Testis (tissue), 3 donors: ENCODE measurements around the gene RNF157. TPM values are rescaled to one million over a fixed set of nuclear protein-coding genes. Genes with fewer than 3 reads are reported as not detected.
A peak's percentile ranks its signal among the peaks of the same experiment; 100 is the strongest.

Experiments used
- DNase-seq: peaks from one replicate; pipeline ENCODE4 v3.0.0-alpha.2; 2019
- H3K27ac ChIP-seq, 2 donors: fragments of 200-600 bp; sonication (generic); one replicate each; pipeline ENCODE4 v1.5.1; 2019
- H3K27me3 ChIP-seq: fragments of 200-600 bp; sonication (generic); one replicate; pipeline ENCODE4 v1.5.1; 2019
- H3K36me3 ChIP-seq: fragments of 200-600 bp; sonication (generic); one replicate; pipeline ENCODE4 v1.5.1; 2017; ENCODE audit warnings: low read depth; ENCODE audit errors: missing control alignments
- H3K4me1 ChIP-seq: fragments of 200-600 bp; sonication (generic); one replicate; pipeline ENCODE4 v1.5.1; 2019
- H3K4me3 ChIP-seq, 2 donors: fragments of 200-600 bp; sonication (generic); one replicate each; pipeline ENCODE4 v1.5.1; 2017 to 2019
- H3K9me3 ChIP-seq: fragments of 200-600 bp; sonication (generic); one replicate; pipeline ENCODE4 v1.5.1; 2017
- POLR2A ChIP-seq: fragments of 450-650 bp; IDR thresholded peaks from one replicate; pipeline ENCODE4 v1.6.1; 2017; ENCODE audit warnings: antibody characterized with exemption, mild to moderate bottlenecking, moderate library complexity
- WGBS, 2 donors: methylation state at CpG; one replicate each; pipeline ENCODE4 v1.1.5; 2018; 5-methylcytosine and 5-hydroxymethylcytosine counted together
- intact Hi-C: fragments of 100-400 bp; cut with DNase I; formaldehyde crosslinking; loops from one replicate; pipeline ENCODE4 v1.15.1; 2023; ENCODE audit warnings: low total_unique reads
- polyA plus RNA-seq: library from polyadenylated mRNA; stranded (reverse); fragments of 350-450 nt; fragmentation: Illumina TruSeq; extraction: RNeasy Lipid Tissue Mini Kit (QIAGEN cat#74804); gene quantifications from one replicate; pipeline ENCODE4 v1.2.3, GENCODE V29; 2014; ENCODE audit warnings: low read depth, low replicate concordance; ENCODE audit not compliant: insufficient read depth
- total RNA-seq, 2 donors: library from RNA; depleted of rRNA; stranded (reverse); fragments of >200 nt; gene quantifications; one replicate each; pipeline ENCODE4 v1.2.3, GENCODE V29; 2016
- TF ChIP-seq, protein P1 (sequence below), 3 experiments: fragments of 450-650 bp in 2 of 3; fragments of 200-600 bp in 1 of 3; sonication (generic) in 1 of 3; IDR thresholded peaks; one replicate each; pipeline ENCODE4 v1.5.1; 2016 to 2019; ENCODE audit warnings: antibody characterized with exemption in 3 of 3, mild to moderate bottlenecking in 2 of 3, moderate library complexity in 1 of 3

Gene RNF157
- total and polyA plus RNA-seq, 3 donors from 2014 or later: 98.8 to 108 (median 101) TPM

DNA sequence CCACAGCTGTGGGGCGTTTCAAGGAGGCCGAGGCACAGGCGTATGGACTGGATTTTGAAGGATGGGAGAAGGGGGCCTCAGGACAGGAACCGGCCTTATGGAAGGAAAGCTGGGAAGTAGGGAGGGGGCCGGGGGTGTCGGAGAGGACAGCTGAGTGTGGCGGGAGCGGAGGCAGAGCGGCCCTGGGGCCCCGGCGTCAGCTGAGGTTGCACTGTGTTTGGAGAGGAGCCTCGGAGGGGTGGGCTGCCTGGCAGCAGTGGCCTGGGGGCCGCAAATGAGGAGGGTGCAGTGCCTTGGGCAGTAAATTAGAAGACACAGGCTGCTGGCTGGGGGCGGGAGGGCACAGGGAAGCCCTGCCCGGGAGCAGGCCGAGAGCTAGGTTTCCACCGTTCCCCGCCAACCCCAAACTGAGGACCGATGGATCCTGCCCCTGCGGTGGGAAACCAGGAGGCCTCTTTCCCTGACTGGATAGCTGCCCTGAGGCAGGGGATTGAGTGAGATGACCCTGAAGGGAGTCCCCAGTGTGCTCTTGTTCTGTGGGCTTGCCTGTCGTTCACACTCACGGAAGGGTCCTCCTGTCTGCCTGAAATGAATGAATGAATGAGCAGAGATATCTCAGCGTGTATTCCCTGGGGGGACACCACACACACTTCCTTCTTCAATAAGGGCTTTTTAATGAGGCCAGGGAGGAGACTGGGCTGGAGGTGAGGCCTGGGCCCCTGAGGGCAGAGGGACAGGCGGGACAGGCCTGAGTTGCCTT is 117.7 kb downstream of the RNF157 start:
- Histone ChIP-seq H3K4me1 (peaks cover 6% of the 10 kb centered on the region), H3K27me3 (no peaks in the 10 kb centered on the region), H3K4me3 (peak overlapping the region; percentile 45 to 49), H3K9me3 (no peaks in the 10 kb centered on the region), H3K36me3 (no peaks in the 10 kb centered on the region), H3K27ac (no peak overlapping the region)
- DNase-seq: no peak
- TF ChIP-seq, protein P1, sequence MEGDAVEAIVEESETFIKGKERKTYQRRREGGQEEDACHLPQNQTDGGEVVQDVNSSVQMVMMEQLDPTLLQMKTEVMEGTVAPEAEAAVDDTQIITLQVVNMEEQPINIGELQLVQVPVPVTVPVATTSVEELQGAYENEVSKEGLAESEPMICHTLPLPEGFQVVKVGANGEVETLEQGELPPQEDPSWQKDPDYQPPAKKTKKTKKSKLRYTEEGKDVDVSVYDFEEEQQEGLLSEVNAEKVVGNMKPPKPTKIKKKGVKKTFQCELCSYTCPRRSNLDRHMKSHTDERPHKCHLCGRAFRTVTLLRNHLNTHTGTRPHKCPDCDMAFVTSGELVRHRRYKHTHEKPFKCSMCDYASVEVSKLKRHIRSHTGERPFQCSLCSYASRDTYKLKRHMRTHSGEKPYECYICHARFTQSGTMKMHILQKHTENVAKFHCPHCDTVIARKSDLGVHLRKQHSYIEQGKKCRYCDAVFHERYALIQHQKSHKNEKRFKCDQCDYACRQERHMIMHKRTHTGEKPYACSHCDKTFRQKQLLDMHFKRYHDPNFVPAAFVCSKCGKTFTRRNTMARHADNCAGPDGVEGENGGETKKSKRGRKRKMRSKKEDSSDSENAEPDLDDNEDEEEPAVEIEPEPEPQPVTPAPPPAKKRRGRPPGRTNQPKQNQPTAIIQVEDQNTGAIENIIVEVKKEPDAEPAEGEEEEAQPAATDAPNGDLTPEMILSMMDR (IDR thresholded peaks at IDR 0.05): no peak
- no peak for TF ChIP-seq POLR2A
- intact Hi-C loops: loop anchor here (5.0 kb wide), 1 partner anchor 160 kb away; no protein-coding TSS in a partner anchor
- WGBS, 2 donors: 60 to 77% methylated on average over 22 to 24 of the region's 24 CpGs

GRCh38 chr17:76121932-76122430 is 118.3 kb downstream of the RNF157 start:
- Histone ChIP-seq H3K9me3 (no peaks in the 10 kb centered on the region), H3K36me3 (no peaks in the 10 kb centered on the region), H3K4me1 (peaks cover 6% of the 10 kb centered on the region), H3K27ac (no peak overlapping the region), H3K27me3 (no peaks in the 10 kb centered on the region), H3K4me3 (peak overlapping the region; percentile 45 to 49)
- TF ChIP-seq POLR2A: no peak
- WGBS, 2 donors: 38 to 43% methylated on average over 10 to 42 of the region's 42 CpGs
- DNase-seq: peak; percentile 43
- intact Hi-C loops: loop anchor here (5.0 kb wide), 1 partner anchor 160 kb away; no protein-coding TSS in a partner anchor

GRCh38 chr17:76120658-76121008 is 119.7 kb downstream of the RNF157 start:
- 84 to 87% methylated on average over 5 of the region's 5 CpGs for WGBS, 2 donors
- Histone ChIP-seq H3K9me3 (no peaks in the 10 kb centered on the region), H3K36me3 (no peaks in the 10 kb centered on the region), H3K27ac (no peak overlapping the region), H3K4me3 (no peak overlapping the region), H3K4me1 (peaks cover 6% of the 10 kb centered on the region), H3K27me3 (no peaks in the 10 kb centered on the region)
- DNase-seq: no peak
- TF ChIP-seq, protein P1 (IDR thresholded peaks at IDR 0.05): no peak
- no peak for TF ChIP-seq POLR2A
- intact Hi-C loops: loop anchor here (5.0 kb wide), 1 partner anchor 162 kb away; no protein-coding TSS in a partner anchor

DNA sequence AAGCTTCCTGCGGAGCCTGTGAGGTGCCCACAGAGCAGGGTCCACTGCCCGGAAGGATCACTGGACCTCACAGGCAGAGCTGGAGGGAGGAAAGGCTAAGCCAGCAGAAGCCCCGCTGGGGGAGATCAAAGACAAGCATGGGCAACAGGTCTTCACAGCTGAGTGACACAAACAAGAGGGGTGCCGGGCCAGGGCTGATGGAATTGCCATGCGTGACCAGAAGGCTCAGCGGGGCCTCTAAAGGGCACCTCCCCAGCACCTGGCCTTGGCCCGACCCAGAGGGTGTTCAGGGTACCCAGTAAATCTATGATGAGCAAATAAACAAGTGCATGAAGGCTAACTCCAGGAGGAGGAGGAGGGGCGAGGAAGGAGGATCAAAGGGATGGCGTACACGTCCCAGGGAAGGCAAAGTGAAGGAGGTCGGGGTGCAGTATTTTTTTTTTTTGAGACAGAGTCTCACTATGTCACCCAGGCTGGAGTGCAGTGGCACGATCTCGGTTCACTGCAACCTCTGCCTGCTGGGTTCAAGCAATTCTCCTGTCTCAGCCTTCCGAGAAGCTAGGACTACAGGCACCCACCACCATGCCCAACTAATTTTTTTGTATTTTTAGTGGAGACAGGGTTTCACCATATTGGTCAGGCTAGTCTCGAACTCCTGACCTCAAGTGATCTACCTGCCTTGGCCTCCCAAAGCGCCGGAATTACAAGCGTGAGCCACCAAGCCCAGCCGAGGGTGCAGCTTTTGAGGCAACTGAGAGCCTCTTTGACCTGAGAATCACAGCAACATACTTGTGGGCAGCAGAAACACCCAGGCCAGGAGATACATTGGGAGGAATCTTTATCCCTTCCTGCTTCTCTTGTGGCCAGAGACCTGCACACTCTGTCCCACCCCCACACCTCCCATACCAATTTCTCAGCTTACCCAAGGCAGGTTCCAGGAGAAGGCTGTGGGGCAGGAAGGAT is 120.6 kb downstream of the RNF157 start:
- no peaks in the 10 kb centered on the region for H3K36me3 ChIP-seq
- intact Hi-C loops: loop anchor here (5.0 kb wide), 1 partner anchor 163 kb away; no protein-coding TSS in a partner anchor
- DNase-seq: no peak
- H3K4me1 ChIP-seq: peaks cover 6% of the 10 kb centered on the region
- H3K27me3 ChIP-seq: no peaks in the 10 kb centered on the region
- no peak for TF ChIP-seq POLR2A
- TF ChIP-seq, protein P1 (IDR thresholded peaks at IDR 0.05): no peak
- no peaks in the 10 kb centered on the region for H3K9me3 ChIP-seq
- no peak overlapping the region for H3K27ac ChIP-seq
- H3K4me3 ChIP-seq: no peak overlapping the region
- 89 to 92% methylated on average over 19 of the region's 19 CpGs for WGBS, 2 donors
